Measurements from ENCODE around the gene EFHC1.

Gene EFHC1

DNA sequence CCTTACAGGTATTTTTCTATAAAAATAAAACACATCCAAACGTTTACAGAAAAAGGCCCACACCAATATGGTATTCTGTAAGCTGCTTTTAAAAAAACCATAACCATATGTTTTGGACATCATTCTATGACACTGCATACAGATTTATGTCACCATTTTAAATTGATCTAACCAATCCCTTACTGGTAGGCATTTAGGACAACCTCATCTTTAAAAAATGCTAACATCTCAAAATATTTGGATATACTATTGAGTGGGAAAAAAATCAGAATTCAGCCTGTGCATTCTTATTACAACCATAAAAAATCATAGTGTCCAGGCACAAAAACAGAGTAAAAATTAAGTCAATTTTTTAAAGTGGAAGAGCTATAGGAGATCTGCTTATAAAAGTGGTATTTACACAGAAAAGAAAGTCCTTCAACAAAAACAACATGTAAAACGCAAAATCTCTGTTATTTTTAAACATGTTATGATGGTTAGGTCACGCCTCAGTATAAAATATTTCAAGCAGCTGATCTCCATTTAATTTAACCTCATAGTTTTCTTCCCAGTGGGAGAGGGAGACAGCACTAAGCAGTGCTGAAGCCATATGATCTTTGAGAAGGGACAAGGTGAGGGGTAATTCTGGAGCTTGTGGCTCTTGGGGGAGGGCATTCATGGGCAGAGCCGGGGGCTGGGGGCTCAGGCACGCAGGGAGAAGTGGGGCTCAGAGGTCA is 135.5 kb downstream of the EFHC1 start:
- no peak for TF ChIP-seq ZFX (IDR thresholded peaks at IDR 0.05)
- TF ChIP-seq, protein P1, sequence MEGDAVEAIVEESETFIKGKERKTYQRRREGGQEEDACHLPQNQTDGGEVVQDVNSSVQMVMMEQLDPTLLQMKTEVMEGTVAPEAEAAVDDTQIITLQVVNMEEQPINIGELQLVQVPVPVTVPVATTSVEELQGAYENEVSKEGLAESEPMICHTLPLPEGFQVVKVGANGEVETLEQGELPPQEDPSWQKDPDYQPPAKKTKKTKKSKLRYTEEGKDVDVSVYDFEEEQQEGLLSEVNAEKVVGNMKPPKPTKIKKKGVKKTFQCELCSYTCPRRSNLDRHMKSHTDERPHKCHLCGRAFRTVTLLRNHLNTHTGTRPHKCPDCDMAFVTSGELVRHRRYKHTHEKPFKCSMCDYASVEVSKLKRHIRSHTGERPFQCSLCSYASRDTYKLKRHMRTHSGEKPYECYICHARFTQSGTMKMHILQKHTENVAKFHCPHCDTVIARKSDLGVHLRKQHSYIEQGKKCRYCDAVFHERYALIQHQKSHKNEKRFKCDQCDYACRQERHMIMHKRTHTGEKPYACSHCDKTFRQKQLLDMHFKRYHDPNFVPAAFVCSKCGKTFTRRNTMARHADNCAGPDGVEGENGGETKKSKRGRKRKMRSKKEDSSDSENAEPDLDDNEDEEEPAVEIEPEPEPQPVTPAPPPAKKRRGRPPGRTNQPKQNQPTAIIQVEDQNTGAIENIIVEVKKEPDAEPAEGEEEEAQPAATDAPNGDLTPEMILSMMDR (conservative IDR thresholded peaks at IDR 0.05), result no peak
- no peak overlapping the region for H3K27ac ChIP-seq

- H3K27ac ChIP-seq, result no peak overlapping the region
Observed at GRCh38 chr6:52557389-52558265, 137.5 kb downstream of the EFHC1 start.

GRCh38 chr6:52558266-52559000 is 138.3 kb downstream of the EFHC1 start:
- no peak overlapping the region for H3K27ac ChIP-seq

More at GRCh38 chr6:52557389-52558265, 137.5 kb downstream of the EFHC1 start:
- no peak for TF ChIP-seq ZFX (IDR thresholded peaks at IDR 0.05)

DNA sequence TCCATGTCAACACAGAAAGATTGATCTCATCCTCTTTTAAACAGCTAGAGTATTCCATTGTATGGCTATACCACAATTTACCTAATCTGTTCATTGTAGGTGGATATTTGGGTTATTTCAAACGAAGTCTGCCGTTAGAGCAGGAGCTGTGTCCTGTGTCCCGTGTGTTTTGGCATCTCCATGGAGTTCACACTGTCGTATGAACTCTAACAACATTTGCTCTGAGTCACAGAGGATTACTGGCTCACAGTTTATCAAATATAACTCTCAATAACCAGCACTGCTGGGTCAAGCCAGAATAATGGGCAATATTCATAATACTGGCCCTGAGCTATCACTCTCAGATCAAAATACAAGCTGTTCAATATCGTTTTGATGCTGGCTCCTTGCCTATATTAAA is 140.3 kb downstream of the EFHC1 start:
- no peak overlapping the region for H3K27ac ChIP-seq
- TF ChIP-seq, protein P1 (conservative IDR thresholded peaks at IDR 0.05), result no peak
- TF ChIP-seq ZFX (IDR thresholded peaks at IDR 0.05), result no peak

More at GRCh38 chr6:52558266-52559000, 138.3 kb downstream of the EFHC1 start:
- TF ChIP-seq, protein P1 (conservative IDR thresholded peaks at IDR 0.05), result no peak
- TF ChIP-seq ZFX (IDR thresholded peaks at IDR 0.05), result no peak

- no peak for TF ChIP-seq ZFX (IDR thresholded peaks at IDR 0.05)
- TF ChIP-seq, protein P1 (conservative IDR thresholded peaks at IDR 0.05), result no peak
- no peak overlapping the region for H3K27ac ChIP-seq
Observed at GRCh38 chr6:52562911-52563310, 142.8 kb downstream of the EFHC1 start.

GRCh38 chr6:52564856-52565255 is 144.7 kb downstream of the EFHC1 start:
- H3K27ac ChIP-seq, result no peak overlapping the region
- TF ChIP-seq, protein P1 (conservative IDR thresholded peaks at IDR 0.05), result no peak
- TF ChIP-seq ZFX (IDR thresholded peaks at IDR 0.05), result no peak

DNA sequence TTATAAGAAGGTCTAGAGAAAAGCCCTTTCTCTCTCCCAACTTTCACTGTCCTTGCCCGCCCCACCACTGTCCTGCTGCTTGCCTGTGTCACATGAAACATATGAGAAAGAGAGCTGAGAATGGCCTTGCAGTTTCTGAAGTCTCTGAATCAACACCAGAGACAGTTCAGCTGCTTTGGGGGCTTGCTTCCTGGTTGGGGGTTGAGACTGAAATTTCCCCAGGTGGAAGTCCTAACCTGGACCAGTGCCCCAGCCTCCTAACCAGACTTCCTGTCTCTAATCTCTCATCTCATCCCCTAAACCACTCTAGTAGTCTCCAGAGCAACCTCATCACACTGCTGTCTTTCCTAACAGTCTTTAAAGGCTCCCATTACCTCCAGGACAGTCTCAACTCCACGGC is 146.1 kb downstream of the EFHC1 start:
- TF ChIP-seq, protein P1 (conservative IDR thresholded peaks at IDR 0.05), result no peak
- no peak for TF ChIP-seq ZFX (IDR thresholded peaks at IDR 0.05)
- no peak overlapping the region for H3K27ac ChIP-seq
